Myometrial cell (primary cell): ENCODE results near the gene TRIM50. TPM values are rescaled to one million over a fixed set of nuclear protein-coding genes. Genes with fewer than 3 reads are reported as not detected.

Experiments used
- total RNA-seq: library from RNA; depleted of rRNA; stranded (reverse); fragments of >200 nt; gene quantifications from 2 replicates; pipeline ENCODE4 v1.2.3, GENCODE V29; 2015

The TRIM50 gene
- not detected in 2 replicates for total RNA-seq

GRCh38 chr7:73327922-73328321, at the start of gene TRIM50, which contains the start of gene FKBP6:
Gene TRIM50, minus strand, starts transcription at chr7:73328082. Its CDS starts 3,295 bp downstream, at chr7:73324787.
Gene FKBP6, plus strand, starts transcription at chr7:73328161. Its CDS starts 268 bp downstream, at chr7:73328429.

GRCh38 chr7:73308665-73309214, 19.1 kb downstream of the TRIM50 start, which contains the start of gene NSUN5:
Gene NSUN5, minus strand, starts transcription at chr7:73308826. Its CDS starts 36 bp downstream, at chr7:73308790.

Other genes starting within 250 kb of the TRIM50 start
- gene SPDYE9, start 242.0 kb downstream of the TRIM50 start, total RNA-seq = not detected in 2 replicates
- gene NSUN5, start 19.3 kb downstream of the TRIM50 start, total RNA-seq = 23.1 and 25.0 TPM in 2 replicates
- not detected in 2 replicates for gene FKBP6, start 79 bp upstream of the TRIM50 start, total RNA-seq
- 0.53 and 1.2 TPM in 2 replicates for gene FZD9, start 105.7 kb upstream of the TRIM50 start, total RNA-seq
- gene BAZ1B, start 194.2 kb upstream of the TRIM50 start, total RNA-seq = 21.6 and 33.7 TPM in 2 replicates
- 56.7 and 79.0 TPM in 2 replicates for gene BCL7B, start 229.6 kb upstream of the TRIM50 start, total RNA-seq